GM12872 (cell line): ENCODE data around the gene ZNF789.

Experiments
- TF ChIP-seq, protein P1 (sequence below): IDR thresholded peaks from 3 replicates; pipeline ENCODE4 v1.5.1; 2011; ENCODE audit warnings: low read depth, mild to moderate bottlenecking, low read length, moderate library complexity; ENCODE audit not compliant: insufficient read depth

ZNF789 gene

DNA sequence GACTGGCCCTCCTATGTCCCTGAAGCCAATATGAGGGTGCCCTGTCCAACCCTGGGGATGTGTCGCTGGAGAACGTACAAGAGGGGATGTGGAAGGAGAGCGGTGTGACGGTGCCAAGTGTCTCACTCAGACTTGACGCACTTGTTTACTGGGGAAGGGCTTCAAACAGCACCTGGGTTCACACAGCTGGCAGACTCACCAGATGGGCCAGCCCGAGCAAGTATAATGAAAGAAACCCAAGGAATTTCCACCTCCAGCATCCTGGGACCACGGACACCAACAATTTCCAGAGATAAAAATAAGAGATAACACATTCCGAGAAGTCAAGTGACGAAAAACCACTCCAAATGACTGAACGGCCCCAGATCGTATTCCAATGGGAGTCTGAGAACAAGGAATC, 12.0 kb upstream of the ZNF789 start:
- TF ChIP-seq, protein P1, sequence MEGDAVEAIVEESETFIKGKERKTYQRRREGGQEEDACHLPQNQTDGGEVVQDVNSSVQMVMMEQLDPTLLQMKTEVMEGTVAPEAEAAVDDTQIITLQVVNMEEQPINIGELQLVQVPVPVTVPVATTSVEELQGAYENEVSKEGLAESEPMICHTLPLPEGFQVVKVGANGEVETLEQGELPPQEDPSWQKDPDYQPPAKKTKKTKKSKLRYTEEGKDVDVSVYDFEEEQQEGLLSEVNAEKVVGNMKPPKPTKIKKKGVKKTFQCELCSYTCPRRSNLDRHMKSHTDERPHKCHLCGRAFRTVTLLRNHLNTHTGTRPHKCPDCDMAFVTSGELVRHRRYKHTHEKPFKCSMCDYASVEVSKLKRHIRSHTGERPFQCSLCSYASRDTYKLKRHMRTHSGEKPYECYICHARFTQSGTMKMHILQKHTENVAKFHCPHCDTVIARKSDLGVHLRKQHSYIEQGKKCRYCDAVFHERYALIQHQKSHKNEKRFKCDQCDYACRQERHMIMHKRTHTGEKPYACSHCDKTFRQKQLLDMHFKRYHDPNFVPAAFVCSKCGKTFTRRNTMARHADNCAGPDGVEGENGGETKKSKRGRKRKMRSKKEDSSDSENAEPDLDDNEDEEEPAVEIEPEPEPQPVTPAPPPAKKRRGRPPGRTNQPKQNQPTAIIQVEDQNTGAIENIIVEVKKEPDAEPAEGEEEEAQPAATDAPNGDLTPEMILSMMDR = no peak

DNA sequence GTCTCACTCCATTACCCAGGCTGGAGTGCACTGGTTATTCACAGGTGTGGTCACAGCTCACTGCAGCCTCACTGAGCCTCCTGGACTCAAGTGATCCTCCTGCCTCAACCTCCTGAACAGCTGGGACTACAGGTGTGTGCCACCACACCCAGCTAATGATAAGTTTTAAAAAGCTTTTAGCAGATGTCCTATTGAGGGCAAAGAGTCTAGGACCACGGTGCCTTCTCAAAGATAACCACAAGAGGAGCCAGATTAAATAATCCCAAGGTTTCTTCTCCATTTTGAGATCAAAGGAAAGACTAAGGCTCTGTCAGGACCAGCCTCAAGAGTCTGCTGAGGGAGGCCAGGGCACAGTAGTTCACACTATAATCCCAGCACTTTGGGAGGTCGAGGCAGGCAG, 11.5 kb upstream of the ZNF789 start:
- TF ChIP-seq, protein P1 = no peak; the same call in 2 of the 3 replicates

DNA sequence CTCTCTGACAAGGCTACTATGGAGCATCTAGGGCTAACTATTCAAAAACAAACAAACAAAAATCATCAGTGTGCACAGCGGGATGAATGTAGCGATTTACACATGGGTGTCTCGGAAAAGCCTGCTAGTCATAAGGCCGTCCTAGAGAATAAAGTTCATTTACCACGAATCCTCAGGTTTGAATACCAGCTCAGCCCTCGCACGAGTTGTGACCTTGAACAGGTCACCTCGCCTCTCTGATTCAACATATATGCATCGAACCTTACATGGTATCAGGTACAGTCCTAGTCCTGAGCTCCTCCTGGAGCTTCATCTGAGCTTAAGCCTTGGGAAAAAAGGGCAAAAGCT, 7.3 kb upstream of the ZNF789 start:
- TF ChIP-seq, protein P1 = no peak

DNA sequence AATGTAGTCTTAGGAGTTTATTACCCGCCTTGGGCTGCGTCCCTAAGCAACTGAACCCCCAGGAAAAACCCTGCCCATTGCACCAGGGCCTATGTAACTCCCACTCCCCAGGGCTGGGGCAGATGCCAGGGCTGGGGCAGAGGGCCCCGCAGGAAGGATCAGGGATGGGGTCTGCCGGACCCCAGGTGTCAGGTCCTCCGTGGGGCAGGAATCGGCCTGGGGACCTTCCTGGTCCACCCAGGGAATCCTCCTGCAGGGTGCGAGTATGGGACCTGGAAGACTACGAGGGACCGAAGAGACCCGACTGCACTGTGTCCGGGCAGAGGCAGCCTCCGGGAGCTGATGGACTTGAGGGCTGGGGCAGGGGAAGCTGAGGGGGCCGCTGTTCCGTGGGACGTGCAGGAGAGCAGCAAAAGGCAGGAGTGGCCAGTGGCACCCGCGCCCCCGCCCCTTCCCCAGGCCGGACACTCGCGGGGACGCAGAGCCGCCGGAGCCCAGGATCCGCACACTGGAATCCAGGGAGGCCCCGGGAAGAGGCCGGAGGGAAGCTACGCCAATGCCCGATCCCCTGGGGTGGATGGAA, 4.3 kb upstream of the ZNF789 start:
- TF ChIP-seq, protein P1 = no peak

DNA sequence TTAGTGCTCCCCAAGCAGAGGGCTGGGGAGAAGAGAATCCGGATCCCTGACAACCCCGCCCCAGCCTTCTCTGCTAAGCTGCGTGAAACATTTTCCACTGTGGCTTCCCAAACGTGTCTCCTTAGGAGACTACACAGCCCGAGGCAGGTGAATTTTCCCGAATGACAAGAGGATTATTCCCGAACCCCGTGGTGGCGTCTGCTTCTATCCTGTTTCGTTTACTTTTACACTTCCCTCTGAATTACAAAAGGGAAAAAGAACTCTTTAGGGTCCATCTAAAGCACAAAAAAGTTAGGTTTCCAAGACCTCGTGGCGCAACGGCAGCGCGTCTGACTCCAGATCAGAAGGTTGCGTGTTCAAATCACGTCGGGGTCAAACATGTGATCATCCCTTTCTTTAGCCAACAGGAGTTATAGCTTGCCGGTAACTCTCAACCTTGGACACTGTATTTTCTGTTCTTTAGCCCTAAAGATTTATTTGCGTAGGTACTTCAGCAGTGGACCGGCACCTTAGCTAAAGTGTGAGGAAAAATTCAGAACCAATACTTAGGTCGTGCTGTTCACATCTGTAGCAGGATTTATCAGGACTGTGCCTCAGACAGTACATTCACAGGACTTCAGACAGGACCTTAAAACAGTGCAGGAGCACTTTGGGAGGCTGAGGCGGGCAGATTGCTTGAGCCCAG, 3.2 kb upstream of the ZNF789 start:
- TF ChIP-seq, protein P1 = no peak

DNA sequence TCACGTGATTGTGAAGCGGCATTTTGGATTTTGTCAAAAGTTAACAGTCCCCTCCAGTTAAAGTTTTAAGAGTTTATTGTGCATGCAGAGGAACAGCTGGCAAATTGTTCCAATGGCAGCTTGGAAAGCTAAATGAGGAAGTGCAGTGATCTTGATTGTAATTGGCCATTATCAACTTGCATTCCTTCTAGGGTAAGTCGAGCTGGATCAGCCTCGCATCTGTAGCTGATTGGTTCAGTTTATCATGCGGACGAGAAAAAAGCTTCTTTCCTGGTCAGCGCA, 566 bp downstream of the ZNF789 start:
- TF ChIP-seq, protein P1 = no peak

DNA sequence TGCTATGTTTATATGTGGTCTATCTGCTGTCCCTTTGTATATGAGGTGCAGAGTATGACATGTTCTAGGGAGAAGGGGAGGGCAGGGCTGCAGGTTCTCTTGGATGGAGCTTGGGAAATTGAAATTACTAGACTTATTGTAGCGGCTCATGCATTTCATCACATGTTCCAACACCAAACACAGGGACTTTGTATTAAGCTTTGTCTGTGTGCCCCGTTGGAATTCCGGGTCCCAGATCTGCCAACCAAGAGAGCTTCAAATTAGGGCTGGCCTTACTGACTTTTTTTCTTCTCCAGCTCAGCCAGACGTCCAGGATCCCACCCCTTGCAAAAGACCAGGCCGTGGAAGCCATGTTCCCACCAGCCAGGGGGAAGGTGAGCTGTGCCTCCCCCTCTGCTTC, 3.4 kb downstream of the ZNF789 start:
- TF ChIP-seq, protein P1 = no peak
